ENCODE measurements around the gene COL5A1.

Gene COL5A1

DNA sequence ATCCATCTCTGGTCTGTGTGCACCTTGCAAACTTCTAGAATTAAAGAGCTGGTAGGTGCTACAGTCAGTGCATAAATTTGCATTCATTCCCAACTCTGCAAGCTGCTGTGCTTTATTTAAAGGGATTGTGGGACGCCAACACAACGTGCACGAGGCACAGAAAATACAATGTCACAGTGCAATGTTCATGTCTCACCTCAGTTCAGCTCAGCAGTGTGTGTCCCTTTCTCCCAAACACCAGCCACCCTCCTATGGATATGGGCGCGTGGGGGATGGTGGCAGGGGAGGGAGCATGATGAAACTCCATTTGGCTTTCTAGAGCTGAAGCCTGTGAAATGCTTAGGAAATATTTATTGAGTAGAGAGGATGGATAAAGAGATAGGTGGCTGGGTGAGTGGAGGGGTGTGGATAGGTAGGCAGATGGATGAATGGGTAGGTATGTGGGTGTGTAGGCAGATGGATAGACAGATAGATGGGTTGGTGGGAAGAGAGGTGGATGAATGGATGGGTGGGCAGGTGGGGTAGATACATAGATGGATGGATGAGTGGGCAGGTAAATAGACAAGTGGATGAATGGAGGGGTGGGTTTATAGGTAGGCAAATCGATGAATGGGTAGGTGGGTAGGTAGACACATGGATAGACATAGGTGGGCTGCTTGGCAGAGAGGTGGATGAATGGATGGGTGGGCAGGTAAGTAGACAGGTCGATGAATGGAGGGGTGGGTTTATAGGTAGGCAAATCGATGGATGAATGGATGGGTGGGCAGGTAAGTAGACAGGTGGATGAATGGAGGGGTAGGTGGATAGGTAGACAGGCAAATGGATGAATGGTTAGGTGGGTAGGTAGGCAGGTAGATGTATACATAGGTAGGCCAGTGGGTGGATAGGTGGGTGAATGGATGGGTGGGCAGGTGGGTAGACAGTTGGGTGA, 146.3 kb downstream of the COL5A1 start:
- H3K27ac ChIP-seq, result no peak overlapping the region
- H3K4me3 ChIP-seq (ENCODE audit: low read depth in 1 of 2, low read length in 1 of 2), result no peak overlapping the region
- H3K9me3 ChIP-seq, result no peaks in the 10 kb centered on the region
- H3K36me3 ChIP-seq, result no peaks in the 10 kb centered on the region
- peaks cover 26% of the 10 kb centered on the region for H3K27me3 ChIP-seq
- TF ChIP-seq, protein P1, sequence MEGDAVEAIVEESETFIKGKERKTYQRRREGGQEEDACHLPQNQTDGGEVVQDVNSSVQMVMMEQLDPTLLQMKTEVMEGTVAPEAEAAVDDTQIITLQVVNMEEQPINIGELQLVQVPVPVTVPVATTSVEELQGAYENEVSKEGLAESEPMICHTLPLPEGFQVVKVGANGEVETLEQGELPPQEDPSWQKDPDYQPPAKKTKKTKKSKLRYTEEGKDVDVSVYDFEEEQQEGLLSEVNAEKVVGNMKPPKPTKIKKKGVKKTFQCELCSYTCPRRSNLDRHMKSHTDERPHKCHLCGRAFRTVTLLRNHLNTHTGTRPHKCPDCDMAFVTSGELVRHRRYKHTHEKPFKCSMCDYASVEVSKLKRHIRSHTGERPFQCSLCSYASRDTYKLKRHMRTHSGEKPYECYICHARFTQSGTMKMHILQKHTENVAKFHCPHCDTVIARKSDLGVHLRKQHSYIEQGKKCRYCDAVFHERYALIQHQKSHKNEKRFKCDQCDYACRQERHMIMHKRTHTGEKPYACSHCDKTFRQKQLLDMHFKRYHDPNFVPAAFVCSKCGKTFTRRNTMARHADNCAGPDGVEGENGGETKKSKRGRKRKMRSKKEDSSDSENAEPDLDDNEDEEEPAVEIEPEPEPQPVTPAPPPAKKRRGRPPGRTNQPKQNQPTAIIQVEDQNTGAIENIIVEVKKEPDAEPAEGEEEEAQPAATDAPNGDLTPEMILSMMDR (IDR thresholded peaks at IDR 0.05), result no peak
- H3K4me1 ChIP-seq (ENCODE audit: control insufficient read depth in 1 of 2, insufficient read depth in 1 of 2, low read depth in 1 of 2, low read length in 1 of 2), result no peaks in the 10 kb centered on the region

GRCh38 chr9:134789168-134789567, 147.6 kb downstream of the COL5A1 start:
- Histone ChIP-seq H3K27ac (no peak overlapping the region), H3K4me1 (ENCODE audit: control insufficient read depth in 1 of 2, insufficient read depth in 1 of 2, low read depth in 1 of 2, low read length in 1 of 2) (no peaks in the 10 kb centered on the region), H3K27me3 (peaks cover 22% of the 10 kb centered on the region), H3K36me3 (no peaks in the 10 kb centered on the region), H3K9me3 (no peaks in the 10 kb centered on the region), H3K4me3 (ENCODE audit: low read depth in 1 of 2, low read length in 1 of 2) (no peak overlapping the region)
- TF ChIP-seq, protein P1 (IDR thresholded peaks at IDR 0.05), result no peak

DNA sequence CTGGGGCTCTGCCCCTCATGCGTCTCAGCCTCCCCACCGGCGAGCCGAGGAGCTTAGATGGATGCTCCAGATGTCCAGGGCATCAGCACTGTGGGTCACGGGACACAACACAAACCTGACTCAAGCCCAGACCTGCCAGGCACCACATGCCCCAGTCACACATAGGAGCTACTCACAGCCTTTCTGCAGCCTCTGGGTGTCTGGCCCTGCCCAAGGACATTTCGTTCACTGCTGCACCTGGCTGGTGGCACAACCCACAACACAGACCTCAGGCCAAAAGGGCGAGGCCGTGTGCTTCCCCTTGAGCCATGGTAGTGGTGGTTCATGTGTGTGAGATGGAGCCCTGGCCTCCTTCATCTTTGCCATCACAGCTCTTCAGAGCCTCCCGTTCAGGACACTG, 149.4 kb downstream of the COL5A1 start:
- Histone ChIP-seq H3K4me3 (ENCODE audit: low read depth in 1 of 2, low read length in 1 of 2) (no peak overlapping the region), H3K36me3 (no peaks in the 10 kb centered on the region), H3K9me3 (no peaks in the 10 kb centered on the region), H3K4me1 (ENCODE audit: control insufficient read depth in 1 of 2, insufficient read depth in 1 of 2, low read depth in 1 of 2, low read length in 1 of 2) (no peaks in the 10 kb centered on the region), H3K27ac (no peak overlapping the region), H3K27me3 (peaks cover 32% of the 10 kb centered on the region)
- TF ChIP-seq, protein P1 (IDR thresholded peaks at IDR 0.05), result no peak

DNA sequence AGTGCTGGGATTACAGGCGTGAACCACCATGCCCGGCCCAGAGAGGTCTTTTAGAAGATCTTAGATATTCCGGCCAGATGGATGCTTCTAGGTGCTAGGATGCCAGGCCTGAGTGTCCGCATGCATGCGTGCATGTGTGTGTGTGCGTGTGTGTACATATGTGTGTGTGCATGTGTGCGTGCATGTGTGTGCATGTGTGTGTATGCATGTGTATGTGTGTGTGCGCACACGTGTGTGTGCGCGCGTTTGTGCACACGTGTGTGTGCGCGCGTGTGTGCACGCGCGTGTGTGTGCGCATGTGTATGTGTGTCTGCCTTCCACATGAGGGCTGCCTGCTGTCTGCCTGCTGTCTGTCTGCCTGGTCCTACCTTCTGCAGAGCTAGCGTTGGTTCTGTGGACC, 151.0 kb downstream of the COL5A1 start:
- Histone ChIP-seq H3K36me3 (no peaks in the 10 kb centered on the region), H3K4me1 (ENCODE audit: control insufficient read depth in 1 of 2, insufficient read depth in 1 of 2, low read depth in 1 of 2, low read length in 1 of 2) (no peaks in the 10 kb centered on the region), H3K4me3 (ENCODE audit: low read depth in 1 of 2, low read length in 1 of 2) (no peak overlapping the region), H3K9me3 (no peaks in the 10 kb centered on the region), H3K27me3 (peaks cover 30% of the 10 kb centered on the region), H3K27ac (no peak overlapping the region)
- TF ChIP-seq, protein P1 (IDR thresholded peaks at IDR 0.05), result no peak

DNA sequence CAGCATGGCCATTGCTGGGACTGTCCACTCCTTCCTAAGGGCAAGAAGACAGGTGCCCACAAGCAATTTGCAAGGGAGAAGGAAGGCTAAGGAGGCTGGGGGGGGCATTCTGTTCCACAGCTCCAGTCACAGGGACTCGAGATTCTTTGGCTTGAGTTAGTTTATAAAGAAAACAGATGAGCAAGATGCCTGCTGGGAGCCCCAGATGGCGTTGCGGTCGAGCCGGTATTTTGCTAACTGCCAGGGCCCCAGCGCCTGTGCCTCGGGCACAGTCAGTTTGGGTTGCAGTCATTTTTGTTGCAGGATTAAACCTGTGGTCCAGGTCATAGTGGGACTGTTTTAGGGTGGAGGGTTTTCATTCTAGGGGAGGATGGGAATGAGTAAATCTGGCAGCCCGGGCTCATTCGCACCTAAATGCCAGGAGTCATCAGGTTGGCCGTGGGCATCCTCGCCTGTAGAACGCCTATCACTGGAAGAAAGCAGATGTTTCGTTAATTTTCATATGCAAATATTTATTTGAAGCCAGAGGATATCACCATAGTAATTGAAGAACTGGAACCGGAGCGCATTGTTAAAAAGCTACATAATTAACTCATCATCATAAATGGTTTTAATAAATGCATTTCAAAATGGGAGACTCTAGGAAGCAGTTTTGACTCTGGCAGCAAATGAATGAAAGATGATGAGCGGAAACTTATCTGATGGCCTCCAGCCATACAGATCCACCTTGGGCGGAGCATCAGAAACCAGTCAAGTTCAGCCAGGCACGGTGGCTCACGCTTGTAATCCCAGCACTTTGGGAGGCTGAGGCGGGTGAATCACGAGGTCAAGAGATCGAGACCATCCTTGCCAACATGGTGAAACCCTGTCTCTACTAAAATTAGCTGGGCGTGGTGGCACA, 151.9 kb downstream of the COL5A1 start:
- TF ChIP-seq, protein P1 (IDR thresholded peaks at IDR 0.05), result no peak
- no peak overlapping the region for H3K4me3 ChIP-seq (ENCODE audit: low read depth in 1 of 2, low read length in 1 of 2)
- no peaks in the 10 kb centered on the region for H3K36me3 ChIP-seq

More for the DNA sequence above, 151.9 kb downstream of the COL5A1 start:
- Histone ChIP-seq H3K27me3 (peaks cover 30% of the 10 kb centered on the region), H3K4me1 (ENCODE audit: control insufficient read depth in 1 of 2, insufficient read depth in 1 of 2, low read depth in 1 of 2, low read length in 1 of 2) (no peaks in the 10 kb centered on the region), H3K9me3 (no peaks in the 10 kb centered on the region), H3K27ac (no peak overlapping the region)

All from neutrophil (primary cell).